Jurkat, Clone E6-1 (cell line): ENCODE measurements around the gene MAP2K5.

Source experiments
- DNase-seq: peaks from one replicate; pipeline ENCODE4 v3.0.0-alpha.2; 2011; ENCODE audit warnings: low read depth, low spot score
- H3K4me3 ChIP-seq: 2 replicates; pipeline ENCODE4 v1.5.1; 2011; ENCODE audit warnings: mild to moderate bottlenecking, low read length, control low read depth, moderate library complexity

Gene MAP2K5

DNA sequence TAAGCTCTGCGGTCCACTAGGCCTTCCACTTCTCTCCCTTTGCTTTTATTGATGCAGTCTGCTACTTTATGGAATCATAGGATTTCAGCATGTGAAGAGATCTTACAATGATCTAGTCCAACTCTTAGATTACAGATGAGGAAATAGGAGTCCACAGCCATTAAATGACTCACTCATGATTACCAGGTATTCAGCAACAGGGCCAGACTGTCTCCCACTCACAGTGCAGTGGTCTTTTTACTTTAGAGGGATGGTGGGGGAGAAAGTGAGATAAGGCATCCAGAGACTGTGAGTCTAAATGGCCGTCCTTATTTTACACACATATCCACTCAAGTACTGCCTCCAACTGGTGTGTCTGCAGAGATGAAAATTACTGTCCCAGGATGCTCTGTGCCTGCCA is 194.3 kb downstream of the MAP2K5 start:
- no peak for DNase-seq
- H3K4me3 ChIP-seq = no peak overlapping the region

DNA sequence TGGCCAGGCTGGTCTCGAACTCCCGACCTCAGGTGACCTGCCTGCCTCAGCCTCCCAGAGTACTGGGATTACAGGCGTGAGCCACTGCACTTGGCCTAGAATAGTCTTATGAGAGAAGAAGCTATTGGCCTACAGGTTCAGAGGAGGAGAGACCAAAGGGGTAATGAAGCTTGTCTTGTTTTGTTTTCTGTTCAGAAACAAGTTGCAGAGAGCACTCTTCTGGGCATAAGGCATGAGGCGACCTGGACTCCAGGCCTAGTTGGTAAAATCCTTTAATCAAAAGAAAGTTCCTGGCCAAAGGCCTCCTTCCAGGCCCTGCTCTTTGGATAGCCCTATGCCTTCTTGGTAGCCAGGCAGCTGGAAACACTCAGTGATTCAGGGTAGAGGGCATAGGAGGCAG is 195.6 kb downstream of the MAP2K5 start:
- no peak for DNase-seq
- no peak overlapping the region for H3K4me3 ChIP-seq

- no peak for DNase-seq
Observed at GRCh38 chr15:67740405-67740804, 197.9 kb downstream of the MAP2K5 start.

DNA sequence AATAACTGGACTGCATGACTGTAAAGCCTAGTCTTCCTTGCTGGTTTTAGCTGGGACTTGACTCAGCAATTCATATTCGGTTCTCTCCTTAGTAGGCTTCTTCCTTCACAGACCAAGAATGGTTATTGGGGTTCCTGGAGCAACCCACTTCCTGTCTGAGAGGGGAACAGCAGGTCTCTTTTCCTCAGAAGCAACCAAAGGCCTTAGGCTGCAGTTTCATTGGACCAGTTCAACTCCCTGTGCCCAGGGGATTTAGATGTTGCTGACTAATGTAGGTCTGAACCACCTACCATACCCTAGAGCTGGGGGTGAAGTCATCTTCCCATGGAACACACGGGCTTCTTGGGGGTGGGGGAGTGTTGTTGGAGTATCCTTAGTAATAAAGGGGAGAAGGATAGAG is 198.8 kb downstream of the MAP2K5 start:
- no peak for DNase-seq

More at GRCh38 chr15:67740405-67740804, 197.9 kb downstream of the MAP2K5 start:
- H3K4me3 ChIP-seq = no peak overlapping the region

GRCh38 chr15:67743558-67743957 is 201.1 kb downstream of the MAP2K5 start:
- no peak for DNase-seq
- H3K4me3 ChIP-seq = no peak overlapping the region

More for the DNA sequence above, 198.8 kb downstream of the MAP2K5 start:
- no peak overlapping the region for H3K4me3 ChIP-seq

DNA sequence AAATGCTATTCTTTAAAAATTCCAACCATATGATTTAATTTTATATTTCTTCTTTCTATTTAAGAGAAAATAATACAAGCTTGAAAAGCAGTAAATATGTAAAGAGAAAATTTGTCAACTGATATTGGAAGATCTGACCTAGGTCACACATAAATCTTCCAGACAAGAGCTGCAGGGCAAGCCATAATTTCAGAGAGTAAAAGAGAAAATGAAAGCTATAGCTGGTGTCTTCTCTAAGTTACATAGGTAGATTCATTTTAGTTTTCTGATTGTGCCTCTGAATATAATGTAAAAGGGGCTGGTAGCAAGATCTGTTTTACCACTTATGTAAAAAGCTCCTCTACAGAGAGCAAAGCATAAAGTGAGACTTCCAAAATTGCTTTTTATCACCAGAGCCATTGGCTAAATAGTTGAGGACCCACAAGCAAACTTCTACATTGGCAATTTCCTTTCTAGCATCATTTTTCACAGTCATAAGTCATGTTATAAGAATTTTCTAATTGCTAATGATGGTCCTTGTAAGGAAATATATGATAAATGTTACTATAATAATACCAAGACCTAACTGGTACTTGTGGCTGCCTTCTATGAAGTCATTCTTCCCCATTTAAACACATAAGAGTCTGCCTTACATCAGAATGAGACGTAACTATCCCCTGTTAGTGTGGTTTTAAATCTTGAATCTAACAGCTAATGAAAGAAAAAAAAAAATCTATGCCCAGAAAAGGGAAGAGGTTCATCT is 202.0 kb downstream of the MAP2K5 start:
- no peak for DNase-seq
- no peak overlapping the region for H3K4me3 ChIP-seq

GRCh38 chr15:67745073-67746006 is 202.8 kb downstream of the MAP2K5 start:
- no peak overlapping the region for H3K4me3 ChIP-seq
- no peak for DNase-seq

DNA sequence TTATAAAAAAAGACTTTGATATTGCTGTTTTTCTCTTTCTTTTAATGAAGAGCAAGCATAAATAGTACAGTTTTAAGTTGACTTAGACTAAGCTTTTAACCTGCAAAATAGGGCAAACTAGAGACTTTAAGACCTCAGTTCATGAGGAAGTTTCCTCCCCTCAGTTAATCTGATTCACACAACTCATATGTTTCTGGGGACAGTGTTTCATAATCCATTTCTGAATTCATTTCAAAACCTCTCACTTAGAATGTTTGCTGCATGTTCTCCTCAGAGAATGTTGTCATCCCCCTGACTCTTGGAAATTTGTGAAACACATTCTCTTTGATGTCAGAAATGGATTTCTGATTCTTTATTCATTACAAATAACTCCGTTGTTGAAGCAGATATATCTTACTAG is 203.5 kb downstream of the MAP2K5 start:
- H3K4me3 ChIP-seq = no peak overlapping the region
- DNase-seq = no peak

DNA sequence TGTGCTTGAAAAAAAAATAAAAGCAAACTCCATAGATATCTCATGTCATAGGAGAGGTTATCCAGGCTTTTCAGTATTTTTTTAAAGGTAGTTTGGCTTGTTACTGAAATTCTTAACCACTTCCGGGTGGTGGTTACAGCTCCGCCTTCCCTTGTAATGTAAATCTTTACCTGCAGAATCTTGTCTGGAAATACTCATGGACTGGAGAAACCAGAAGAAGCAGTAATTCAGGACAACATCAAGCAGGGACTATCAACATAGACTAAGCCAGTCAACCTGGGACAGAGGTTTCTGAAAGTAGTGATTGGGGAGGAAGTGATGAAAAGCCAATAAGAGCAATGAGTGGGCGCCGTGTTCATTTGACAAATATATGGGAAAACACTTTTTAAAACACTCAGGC is 203.9 kb downstream of the MAP2K5 start:
- H3K4me3 ChIP-seq = no peak overlapping the region
- peak; percentile 62 for DNase-seq

GRCh38 chr15:67747921-67748320 is 205.4 kb downstream of the MAP2K5 start:
- no peak for DNase-seq
- no peak overlapping the region for H3K4me3 ChIP-seq

- DNase-seq = no peak
- H3K4me3 ChIP-seq = no peak overlapping the region
Observed at GRCh38 chr15:67750371-67750770, 207.9 kb downstream of the MAP2K5 start.

GRCh38 chr15:67753891-67754290 is 211.4 kb downstream of the MAP2K5 start:
- no peak overlapping the region for H3K4me3 ChIP-seq
- no peak for DNase-seq

- no peak overlapping the region for H3K4me3 ChIP-seq
- DNase-seq = no peak
Observed at GRCh38 chr15:67755264-67755663, 212.8 kb downstream of the MAP2K5 start.

DNA sequence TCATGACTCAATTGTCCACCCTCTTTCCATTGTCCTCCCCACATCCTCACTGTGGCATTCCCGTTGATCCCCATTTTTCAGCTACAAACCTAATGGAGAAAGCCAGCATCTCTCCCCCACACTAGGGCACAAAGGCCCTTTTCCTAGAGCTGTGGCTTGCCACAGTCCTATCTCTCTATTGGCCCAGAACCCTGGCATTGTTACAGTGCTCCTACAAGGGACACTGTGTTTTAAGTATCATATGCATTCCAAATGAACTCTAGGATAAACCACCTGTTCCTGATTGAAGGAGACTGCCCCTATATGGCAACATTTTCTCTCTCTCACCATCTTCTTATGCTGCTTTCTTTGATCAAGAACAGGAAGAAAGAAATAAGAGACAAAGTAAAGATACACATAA is 213.4 kb downstream of the MAP2K5 start:
- no peak for DNase-seq
- H3K4me3 ChIP-seq = no peak overlapping the region

DNA sequence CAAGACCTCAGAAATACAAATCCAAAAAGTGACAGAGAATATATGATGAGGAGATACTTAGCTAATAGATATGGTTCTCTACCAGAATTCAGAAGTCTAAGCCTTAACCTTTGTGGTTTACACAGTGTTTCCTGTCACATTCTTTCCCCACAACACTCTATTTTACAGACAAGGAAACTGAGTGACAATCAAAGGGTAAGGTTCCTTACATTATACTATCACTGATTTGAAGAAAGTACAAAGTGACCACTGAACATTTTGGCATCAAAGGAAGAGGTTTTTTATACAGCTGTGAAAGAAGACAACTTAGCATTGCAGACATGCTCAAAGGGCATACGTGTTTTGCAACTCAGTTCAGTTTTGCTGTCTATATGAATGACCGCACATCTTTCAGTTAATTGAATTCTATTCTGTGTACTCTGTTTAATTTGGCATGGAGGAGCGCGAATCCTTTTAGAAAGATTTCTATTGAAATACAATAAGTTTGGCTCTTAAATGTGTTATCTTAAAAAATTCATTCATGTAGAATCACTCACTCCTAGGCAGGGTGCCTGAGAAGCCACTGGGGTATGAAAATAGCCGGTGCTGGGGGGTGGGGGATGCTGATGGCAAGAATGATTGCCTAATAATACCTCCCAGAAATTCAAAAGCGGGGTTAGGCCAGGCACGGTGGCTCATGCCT is 216.3 kb downstream of the MAP2K5 start:
- peak; percentile 96 for DNase-seq
- peak overlapping the region; percentile 4; the same call in 1 of the 2 replicates for H3K4me3 ChIP-seq

- H3K4me3 ChIP-seq = no peak overlapping the region
- no peak for DNase-seq
Observed at GRCh38 chr15:67760901-67761300, 218.4 kb downstream of the MAP2K5 start.

DNA sequence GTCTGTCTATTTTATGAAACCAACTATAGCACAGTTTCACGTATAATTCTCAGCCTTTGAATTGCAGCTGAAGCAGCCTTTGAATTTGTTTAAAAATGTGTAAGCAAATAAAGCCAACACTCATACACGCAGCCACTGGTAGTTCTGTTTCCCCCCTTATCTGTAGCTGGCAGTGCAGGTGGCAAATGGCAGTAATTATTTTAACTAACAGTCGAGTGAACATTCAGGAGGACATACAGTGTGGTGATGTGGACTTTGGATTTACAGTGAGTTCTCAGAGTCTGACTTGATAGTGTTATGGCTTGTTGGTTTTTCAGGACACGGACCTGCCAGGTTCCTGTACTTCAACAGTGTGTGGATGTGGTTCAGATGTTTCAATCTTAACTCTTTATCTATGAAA is 218.8 kb downstream of the MAP2K5 start:
- H3K4me3 ChIP-seq = no peak overlapping the region
- DNase-seq = no peak

GRCh38 chr15:67762610-67763368 is 220.3 kb downstream of the MAP2K5 start:
- peak; percentile 83 for DNase-seq
- H3K4me3 ChIP-seq = no peak overlapping the region

GRCh38 chr15:67765701-67766100 is 223.2 kb downstream of the MAP2K5 start:
- no peak overlapping the region for H3K4me3 ChIP-seq
- no peak for DNase-seq
